Fibroblast of skin of right biceps (primary cell): Measurements from ENCODE around the gene LRRC37A2.
"Not testable (repeated sequence)": the region's sequence is repeated elsewhere in the genome, so short reads cannot be mapped to it uniquely, and the experiment has no call there.

Experiments
- DNase-seq: peaks from one replicate; pipeline ENCODE4 v3.0.0-alpha.2; 2013

LRRC37A2 gene

GRCh38 chr17:46512168-46512567 lies at the start of gene LRRC37A2:
LRRC37A2 (plus strand) TSS chr17:46512468; CDS start chr17:46512713, 245 bp downstream.
- not testable (repeated sequence) for DNase-seq

GRCh38 chr17:46467618-46468017 lies 44.6 kb upstream of the LRRC37A2 start:
- DNase-seq: not testable (repeated sequence)

GRCh38 chr17:46474489-46474888 lies 37.8 kb upstream of the LRRC37A2 start:
- not testable (repeated sequence) for DNase-seq

- not testable (repeated sequence) for DNase-seq
These were observed 36.7 kb upstream of the LRRC37A2 start for GRCh38 chr17:46475583-46475982.

GRCh38 chr17:46478823-46479222 lies 33.4 kb upstream of the LRRC37A2 start:
- not testable (repeated sequence) for DNase-seq

- DNase-seq: not testable (repeated sequence)
These were observed 31.0 kb upstream of the LRRC37A2 start for GRCh38 chr17:46481310-46481709.

- DNase-seq: not testable (repeated sequence)
These were observed 20.2 kb upstream of the LRRC37A2 start for GRCh38 chr17:46492021-46492420.

GRCh38 chr17:46499437-46500139 lies 12.7 kb upstream of the LRRC37A2 start:
- not testable (repeated sequence) for DNase-seq

- not testable (repeated sequence) for DNase-seq
These were observed 6.4 kb upstream of the LRRC37A2 start for GRCh38 chr17:46505896-46506295.

GRCh38 chr17:46534716-46535115 lies 22.4 kb downstream of the LRRC37A2 start:
- not testable (repeated sequence) for DNase-seq

GRCh38 chr17:46548607-46549006 lies 36.3 kb downstream of the LRRC37A2 start:
- not testable (repeated sequence) for DNase-seq

GRCh38 chr17:46559155-46559554 lies 46.9 kb downstream of the LRRC37A2 start:
- DNase-seq: not testable (repeated sequence)

GRCh38 chr17:46560048-46560447 lies 47.8 kb downstream of the LRRC37A2 start:
- DNase-seq: not testable (repeated sequence)

- not testable (repeated sequence) for DNase-seq
These were observed 54.0 kb downstream of the LRRC37A2 start for GRCh38 chr17:46566284-46566683.

GRCh38 chr17:46566980-46567379 lies 54.7 kb downstream of the LRRC37A2 start:
- not testable (repeated sequence) for DNase-seq

GRCh38 chr17:46571796-46572195 lies 59.5 kb downstream of the LRRC37A2 start:
- not testable (repeated sequence) for DNase-seq

GRCh38 chr17:46579083-46580075 lies 67.1 kb downstream of the LRRC37A2 start, which contains the start of gene ARL17A:
ARL17A (minus strand) TSS chr17:46579691; CDS start chr17:46576322, 3,369 bp downstream.
- not testable (repeated sequence) for DNase-seq

- not testable (repeated sequence) for DNase-seq
These were observed 67.8 kb downstream of the LRRC37A2 start for GRCh38 chr17:46580082-46580481.

GRCh38 chr17:46585444-46585843 lies 73.2 kb downstream of the LRRC37A2 start:
- not testable (repeated sequence) for DNase-seq

- not testable (repeated sequence) for DNase-seq
These were observed 78.2 kb downstream of the LRRC37A2 start, which contains the start of gene NSF for GRCh38 chr17:46590157-46591146. NSF (plus strand) TSS chr17:46590669; CDS start chr17:46590776, 107 bp downstream.

- not testable (repeated sequence) for DNase-seq
These were observed 79.1 kb downstream of the LRRC37A2 start for GRCh38 chr17:46591332-46591731.
